ENCODE data around the gene SPOCD1. TPM values are rescaled to one million over a fixed set of nuclear protein-coding genes. Genes with fewer than 3 reads are reported as not detected.
A peak's percentile ranks its signal among the peaks of the same experiment; 100 is the strongest.

SPOCD1 gene
- total and polyA plus RNA-seq, 2 of the 4 experiments (the other 2 are of a cell fraction): 59.7 to 132 TPM

DNA sequence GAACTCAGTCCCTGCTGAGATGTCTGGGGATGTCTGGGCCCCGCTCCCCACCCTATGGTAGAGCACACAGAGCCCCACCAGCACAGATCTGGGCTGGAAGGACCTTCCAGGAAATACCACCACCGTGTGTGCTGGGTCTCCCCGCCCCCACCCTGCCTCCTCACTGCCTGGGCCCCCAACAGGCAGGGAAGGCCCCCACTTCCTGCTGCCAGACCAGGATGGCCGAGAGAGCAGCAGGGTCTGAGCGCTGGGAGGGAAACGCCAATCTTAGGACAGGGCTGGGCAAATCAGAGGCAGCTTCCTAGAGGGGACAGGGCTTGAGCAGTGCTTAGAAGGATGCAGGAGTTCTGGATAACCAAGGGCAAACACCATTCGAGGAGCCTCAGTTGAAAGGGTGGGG is 63.6 kb downstream of the SPOCD1 start:
- Histone ChIP-seq H3K23ac (ENCODE audit: low read depth, low read length) (no peak overlapping the region), H4K8ac (ENCODE audit: low read depth in 2 of 2, low read length in 2 of 2) (no peak overlapping the region), H3K27me3 (ENCODE audit: control insufficient read depth, insufficient read depth, low read length) (no peaks in the 10 kb centered on the region), H3K18ac (ENCODE audit: low read depth, low read length) (no peak overlapping the region), H2AK9ac (replicated peaks; ENCODE audit: low read depth, low read length, poor library complexity) (peak overlapping the region; percentile 49), H3K56ac (ENCODE audit: extremely low read depth, insufficient read depth, low read length) (no peak overlapping the region), H3K14ac (replicated peaks; ENCODE audit: low read depth, low read length) (no peak overlapping the region), H3K4me3 (ENCODE audit: insufficient read depth, low read depth, low read length) (no peak overlapping the region), H3K9me3 (ENCODE audit: control insufficient read depth, insufficient read depth, low read length) (no peaks in the 10 kb centered on the region), H2BK120ac (ENCODE audit: low read depth, low read length) (no peak overlapping the region), H3K79me1 (ENCODE audit: low read depth in 1 of 2, low read length in 2 of 2) (peaks cover 0 to 3% of the 10 kb centered on the region in 2 experiments; a peak in 1 of 4 replicates), H2AK5ac (ENCODE audit: low read depth, low read length) (0 out of 2 replicates have a peak overlapping the region, but pooled peaks have one; percentile 18), H2AFZ (replicated peaks; ENCODE audit: low read length, poor library complexity) (peak overlapping the region; percentile 1), H3K4me1 (ENCODE audit: control insufficient read depth, insufficient read depth, low read length) (peaks cover 29% of the 10 kb centered on the region), H2BK15ac (ENCODE audit: low read depth, low read length) (no peak overlapping the region), H4K20me1 (ENCODE audit: insufficient read depth, low read length) (peaks cover 30% of the 10 kb centered on the region), H2BK20ac (ENCODE audit: low read depth, low read length) (no peak overlapping the region), H3K9ac (ENCODE audit: low read depth, low read length) (no peak overlapping the region), H3K4me2 (ENCODE audit: low read depth, low read length) (no peak overlapping the region), H4K91ac (ENCODE audit: insufficient read depth, low read depth, low read length) (no peak overlapping the region), H3K36me3 (ENCODE audit: control insufficient read depth, insufficient read depth, low read length) (no peaks in the 10 kb centered on the region), H4K5ac (ENCODE audit: low read depth, low read length) (no peak overlapping the region), H3K9me1 (ENCODE audit: insufficient read depth, low read length) (peaks cover 7% of the 10 kb centered on the region; the same call in 1 of the 2 replicates), H3K27ac (ENCODE audit: insufficient read depth, low read length) (no peak overlapping the region), H2BK5ac (ENCODE audit: low read depth, low read length, poor library complexity, severe bottlenecking) (no peak overlapping the region), H3K4ac (ENCODE audit: low read depth, low read length) (no peak overlapping the region)
- in situ Hi-C loops (cut with MboI; ENCODE audit: low sequenced_read_pairs) (no loop called here), dilution Hi-C loops (cut with HindIII; ENCODE audit: low sequenced_read_pairs, unreplicated experiment) (no loop called here), intact Hi-C loops (cut with micrococcal nuclease) (no loop called here)
- 17% methylated on average over 1 of the region's 7 CpGs; no CpG with 5 or more reads in 1 of the 2 experiments for WGBS, 2 experiments (ENCODE audit: extremely low coverage in 2 of 2, insufficient read length in 1 of 2)
- no TSS peak for BruUV-seq (replicated peaks)
- CTCF ChIA-PET: no interaction called here
- POLR2A ChIA-PET (ENCODE audit: unreplicated experiment): no interaction called here
- ATAC-seq (ENCODE audit: low read depth) (no peak), DNase-seq (no peak)
- TF ChIP-seq CEBPB (IDR thresholded peaks at IDR 0.05; ENCODE audit: low read depth, low read length) (no peak), MAZ (IDR thresholded peaks at IDR 0.05; ENCODE audit: borderline replicate concordance, low read depth, low read length) (no peak), MXI1 (IDR thresholded peaks at IDR 0.05; ENCODE audit: borderline replicate concordance, low read depth, low read length) (no peak), FOS (IDR thresholded peaks at IDR 0.05; ENCODE audit: low read depth, low read length) (no peak)
